Colonic mucosa (tissue), 4 donors: Measurements from ENCODE around the gene PACRGL. TPM values are rescaled to one million over a fixed set of nuclear protein-coding genes. Genes with fewer than 3 reads are reported as not detected.
A peak's percentile ranks its signal among the peaks of the same experiment; 100 is the strongest.

Experiments
- DNase-seq: peaks from one replicate; pipeline ENCODE4 v3.0.0-alpha.2; 2020
- H3K27ac ChIP-seq: fragments of 200-600 bp; one replicate; pipeline ENCODE4 v1.8.0; 2021
- H3K27me3 ChIP-seq: fragments of 200-600 bp; one replicate; pipeline ENCODE4 v1.8.0; 2021
- H3K36me3 ChIP-seq: fragments of 200-600 bp; one replicate; pipeline ENCODE4 v1.8.0; 2021
- H3K4me1 ChIP-seq: fragments of 200-600 bp; one replicate; pipeline ENCODE4 v1.8.0; 2021; ENCODE audit warnings: mild to moderate bottlenecking
- H3K4me3 ChIP-seq: fragments of 200-600 bp; one replicate; pipeline ENCODE4 v1.8.0; 2021
- H3K9ac ChIP-seq, 2 donors: one replicate each; pipeline ENCODE4 v1.7.0; 2013; ENCODE audit warnings: control low read depth in 2 of 2, low read depth in 2 of 2, low read length in 2 of 2
- H3K9me3 ChIP-seq: fragments of 200-600 bp; one replicate; pipeline ENCODE4 v1.8.0; 2021
- intact Hi-C: fragments of 100-400 bp; cut with DNase I; formaldehyde crosslinking; loops from one replicate; pipeline ENCODE4 v1.14.1; 2022
- total RNA-seq, 2 donors: library from RNA; stranded (reverse); fragmentation: NEBNext Ultra II Directional in 1 of 2; extraction: Animal tissue kit (Norgen Biotek cat#: 25700) in 1 of 2; gene quantifications; one replicate each; pipeline ENCODE4 v1.2.1, GENCODE V29; 2021
- TF ChIP-seq, protein P1 (sequence below): fragments of 200-600 bp; IDR thresholded peaks from one replicate; pipeline ENCODE4 v1.8.0; 2022; ENCODE audit warnings: antibody characterized with exemption, mild to moderate bottlenecking
- donor health status: healthy.
- donor health status: DM: no; HTN: no; CAD: no.
- donor health status: DM: no; HTN: no; CAD: no.

PACRGL gene
- total RNA-seq, 2 donors from 2014 or later, result 11.5 to 16.9 TPM

DNA sequence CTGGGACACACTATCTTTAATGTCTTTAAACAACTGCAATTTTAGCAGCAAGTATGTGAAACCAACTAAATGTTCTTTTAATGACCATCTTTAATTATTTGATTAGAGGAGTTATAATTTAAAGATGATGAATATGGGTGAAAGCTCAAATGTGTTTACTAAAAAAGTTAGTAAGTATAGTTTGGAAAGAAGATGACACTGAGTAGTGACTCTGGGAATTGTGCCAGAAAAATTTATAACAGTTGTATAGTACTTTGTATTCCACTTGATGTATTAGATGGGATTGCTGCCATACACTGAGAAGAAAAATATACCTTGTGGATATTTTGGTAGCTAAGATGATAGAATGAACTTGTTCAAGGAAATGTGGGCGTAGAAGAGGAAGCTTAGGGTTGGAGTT, 19.5 kb upstream of the PACRGL start:
- Histone ChIP-seq H3K4me3 (no peak overlapping the region), H3K36me3 (no peaks in the 10 kb centered on the region), H3K27me3 (no peaks in the 10 kb centered on the region), H3K9ac (no peak overlapping the region), H3K4me1 (no peaks in the 10 kb centered on the region), H3K9me3 (no peaks in the 10 kb centered on the region), H3K27ac (no peak overlapping the region)
- TF ChIP-seq, protein P1, sequence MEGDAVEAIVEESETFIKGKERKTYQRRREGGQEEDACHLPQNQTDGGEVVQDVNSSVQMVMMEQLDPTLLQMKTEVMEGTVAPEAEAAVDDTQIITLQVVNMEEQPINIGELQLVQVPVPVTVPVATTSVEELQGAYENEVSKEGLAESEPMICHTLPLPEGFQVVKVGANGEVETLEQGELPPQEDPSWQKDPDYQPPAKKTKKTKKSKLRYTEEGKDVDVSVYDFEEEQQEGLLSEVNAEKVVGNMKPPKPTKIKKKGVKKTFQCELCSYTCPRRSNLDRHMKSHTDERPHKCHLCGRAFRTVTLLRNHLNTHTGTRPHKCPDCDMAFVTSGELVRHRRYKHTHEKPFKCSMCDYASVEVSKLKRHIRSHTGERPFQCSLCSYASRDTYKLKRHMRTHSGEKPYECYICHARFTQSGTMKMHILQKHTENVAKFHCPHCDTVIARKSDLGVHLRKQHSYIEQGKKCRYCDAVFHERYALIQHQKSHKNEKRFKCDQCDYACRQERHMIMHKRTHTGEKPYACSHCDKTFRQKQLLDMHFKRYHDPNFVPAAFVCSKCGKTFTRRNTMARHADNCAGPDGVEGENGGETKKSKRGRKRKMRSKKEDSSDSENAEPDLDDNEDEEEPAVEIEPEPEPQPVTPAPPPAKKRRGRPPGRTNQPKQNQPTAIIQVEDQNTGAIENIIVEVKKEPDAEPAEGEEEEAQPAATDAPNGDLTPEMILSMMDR, result no peak
- intact Hi-C loops, result no loop called here
- DNase-seq, result no peak

DNA sequence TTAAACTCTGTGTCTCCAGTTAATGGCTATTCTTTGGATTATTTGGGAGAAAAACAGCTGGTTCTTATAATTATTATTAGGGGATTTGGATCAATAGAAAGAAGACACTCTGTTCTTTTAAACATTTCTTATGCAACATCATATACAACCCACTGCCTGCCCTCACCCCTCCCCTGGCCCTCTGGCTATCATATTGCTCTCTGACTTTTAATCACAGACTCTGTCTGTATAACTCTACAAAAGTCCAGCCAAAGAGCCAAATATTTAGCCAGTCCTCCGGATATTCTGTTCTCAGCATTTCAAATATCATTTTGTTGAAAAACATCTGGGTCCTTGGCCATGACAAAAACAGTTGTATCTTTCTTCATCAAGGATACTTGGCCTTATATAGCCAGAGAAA, 19.0 kb upstream of the PACRGL start:
- H3K9ac ChIP-seq, result no peak overlapping the region
- H3K27me3 ChIP-seq, result no peaks in the 10 kb centered on the region
- H3K9me3 ChIP-seq, result no peaks in the 10 kb centered on the region
- TF ChIP-seq, protein P1, result no peak
- DNase-seq, result no peak
- no peak overlapping the region for H3K4me3 ChIP-seq
- no peaks in the 10 kb centered on the region for H3K4me1 ChIP-seq
- no peak overlapping the region for H3K27ac ChIP-seq
- intact Hi-C loops, result no loop called here
- H3K36me3 ChIP-seq, result no peaks in the 10 kb centered on the region

DNA sequence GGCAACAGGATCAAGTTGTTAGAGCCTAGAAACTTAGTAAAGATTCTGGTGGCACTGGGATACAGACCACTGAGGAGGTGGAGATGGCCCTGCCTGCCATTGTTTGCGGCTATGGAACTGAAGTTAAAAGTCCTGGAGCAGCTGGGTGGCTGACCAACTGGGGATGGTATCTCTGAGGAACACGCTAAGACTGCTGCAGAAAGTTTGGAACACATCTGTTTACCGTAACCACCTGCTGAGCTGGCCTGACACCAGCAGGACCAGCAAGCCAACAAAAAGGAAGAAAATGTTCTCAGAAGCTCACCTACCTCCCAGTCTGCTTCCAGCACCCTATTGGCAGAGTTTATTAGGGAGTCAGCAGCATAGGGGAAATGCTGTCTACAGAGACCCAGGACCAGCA, 17.4 kb upstream of the PACRGL start:
- no peaks in the 10 kb centered on the region for H3K36me3 ChIP-seq
- no peak overlapping the region for H3K9ac ChIP-seq
- H3K27ac ChIP-seq, result no peak overlapping the region
- TF ChIP-seq, protein P1, result no peak
- H3K9me3 ChIP-seq, result no peaks in the 10 kb centered on the region
- no peaks in the 10 kb centered on the region for H3K27me3 ChIP-seq
- H3K4me1 ChIP-seq, result no peaks in the 10 kb centered on the region
- H3K4me3 ChIP-seq, result no peak overlapping the region
- intact Hi-C loops, result no loop called here
- no peak for DNase-seq

DNA sequence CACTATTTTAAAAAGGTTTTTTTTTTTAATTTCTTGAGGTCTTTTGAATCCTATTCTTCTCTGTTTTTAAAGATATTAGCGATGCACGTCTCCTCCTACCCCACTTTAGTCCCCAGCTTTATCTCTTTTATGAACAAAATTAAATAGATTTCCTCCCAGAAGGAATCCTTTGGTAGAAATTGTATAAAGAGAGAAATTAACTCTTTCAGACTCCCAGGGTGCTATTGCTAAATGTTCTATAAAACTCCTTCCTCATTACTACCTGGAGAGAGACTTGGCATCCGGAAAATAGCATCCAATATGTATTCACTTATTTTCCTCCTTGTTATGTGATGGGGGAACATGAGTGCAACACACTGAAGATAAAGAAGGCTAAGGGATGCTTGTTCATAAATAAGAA, 16.5 kb upstream of the PACRGL start:
- H3K9ac ChIP-seq, result no peak overlapping the region
- H3K27me3 ChIP-seq, result no peaks in the 10 kb centered on the region
- no peaks in the 10 kb centered on the region for H3K9me3 ChIP-seq
- no peak for DNase-seq
- H3K27ac ChIP-seq, result no peak overlapping the region
- TF ChIP-seq, protein P1, result no peak
- no peaks in the 10 kb centered on the region for H3K4me1 ChIP-seq
- intact Hi-C loops, result no loop called here
- no peak overlapping the region for H3K4me3 ChIP-seq
- H3K36me3 ChIP-seq, result no peaks in the 10 kb centered on the region

DNA sequence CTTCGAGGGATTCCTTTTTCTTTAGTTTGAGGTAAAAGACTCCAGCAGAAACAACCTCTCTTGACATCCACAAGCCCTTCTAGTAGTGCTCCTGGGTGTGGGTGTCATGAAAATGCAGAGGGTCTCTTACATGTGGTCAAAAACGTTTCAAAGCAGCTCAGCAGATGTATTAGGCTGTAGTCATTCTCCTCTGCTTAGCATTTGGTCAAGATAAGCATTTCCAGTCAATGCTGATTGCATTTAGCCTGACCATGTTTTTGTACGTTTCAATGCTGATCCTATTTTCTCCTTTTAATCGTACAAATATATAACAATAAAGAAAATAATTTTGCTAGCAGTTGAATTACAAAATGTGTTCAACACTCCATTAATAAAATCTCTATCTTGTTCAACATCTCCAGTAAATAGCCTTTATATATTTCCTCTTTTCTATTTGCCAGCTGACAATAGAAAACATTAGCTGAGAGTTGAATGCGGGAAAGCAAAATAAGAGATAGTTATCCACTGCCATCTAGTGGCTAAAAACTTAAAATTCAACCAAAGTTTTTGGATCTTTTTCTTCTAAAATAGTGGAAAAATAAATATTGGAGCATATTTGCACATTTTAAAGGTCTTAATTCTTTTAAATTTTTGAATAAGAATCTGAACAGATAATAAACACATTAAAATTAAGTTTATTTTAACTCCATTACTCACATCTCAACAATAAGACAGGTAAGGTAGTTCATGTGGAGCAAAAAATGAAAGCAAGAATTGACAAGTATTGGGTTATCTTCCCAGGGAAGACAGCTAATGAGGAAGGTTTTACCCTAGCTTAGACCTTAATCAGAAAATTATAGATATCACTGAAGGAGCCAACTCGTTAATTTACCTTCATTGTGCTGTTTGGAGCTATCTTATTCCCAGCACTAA, 15.2 kb upstream of the PACRGL start:
- DNase-seq, result no peak
- Histone ChIP-seq H3K9me3 (no peaks in the 10 kb centered on the region), H3K4me3 (no peak overlapping the region), H3K27ac (no peak overlapping the region), H3K27me3 (no peaks in the 10 kb centered on the region), H3K9ac (no peak overlapping the region), H3K36me3 (no peaks in the 10 kb centered on the region), H3K4me1 (no peaks in the 10 kb centered on the region)
- intact Hi-C loops, result loop anchor here (5.0 kb wide), 2 partner anchors 143 to 263 kb away; no protein-coding TSS in a partner anchor
- TF ChIP-seq, protein P1, result peak; percentile 66
